Epithelial cell of proximal tubule (primary cell): Measurements from ENCODE around the gene PAX9. TPM values are rescaled to one million over a fixed set of nuclear protein-coding genes. Genes with fewer than 3 reads are reported as not detected.

Experiments
- DNase-seq: peaks from one replicate; pipeline ENCODE4 v3.0.0-alpha.2; 2011; ENCODE audit warnings: low read depth
- H3K4me3 ChIP-seq: 2 replicates; pipeline ENCODE4 v1.5.1; 2011; ENCODE audit warnings: low read depth, mild to moderate bottlenecking, low read length
- total RNA-seq: library from RNA; depleted of rRNA; stranded (reverse); fragments of >200 nt; gene quantifications from 2 replicates; pipeline ENCODE4 v1.2.3, GENCODE V29; 2015
- TF ChIP-seq, protein P1 (sequence below): conservative IDR thresholded peaks from 2 replicates; pipeline ENCODE4 v1.5.1; 2012; ENCODE audit warnings: low read depth, mild to moderate bottlenecking, low read length

The PAX9 gene
- total RNA-seq, 1 donor from 2014 or later, result 0.12 TPM

GRCh38 chr14:36724162-36724561 is 62.5 kb downstream of the PAX9 start:
- TF ChIP-seq, protein P1, sequence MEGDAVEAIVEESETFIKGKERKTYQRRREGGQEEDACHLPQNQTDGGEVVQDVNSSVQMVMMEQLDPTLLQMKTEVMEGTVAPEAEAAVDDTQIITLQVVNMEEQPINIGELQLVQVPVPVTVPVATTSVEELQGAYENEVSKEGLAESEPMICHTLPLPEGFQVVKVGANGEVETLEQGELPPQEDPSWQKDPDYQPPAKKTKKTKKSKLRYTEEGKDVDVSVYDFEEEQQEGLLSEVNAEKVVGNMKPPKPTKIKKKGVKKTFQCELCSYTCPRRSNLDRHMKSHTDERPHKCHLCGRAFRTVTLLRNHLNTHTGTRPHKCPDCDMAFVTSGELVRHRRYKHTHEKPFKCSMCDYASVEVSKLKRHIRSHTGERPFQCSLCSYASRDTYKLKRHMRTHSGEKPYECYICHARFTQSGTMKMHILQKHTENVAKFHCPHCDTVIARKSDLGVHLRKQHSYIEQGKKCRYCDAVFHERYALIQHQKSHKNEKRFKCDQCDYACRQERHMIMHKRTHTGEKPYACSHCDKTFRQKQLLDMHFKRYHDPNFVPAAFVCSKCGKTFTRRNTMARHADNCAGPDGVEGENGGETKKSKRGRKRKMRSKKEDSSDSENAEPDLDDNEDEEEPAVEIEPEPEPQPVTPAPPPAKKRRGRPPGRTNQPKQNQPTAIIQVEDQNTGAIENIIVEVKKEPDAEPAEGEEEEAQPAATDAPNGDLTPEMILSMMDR, result no peak
- DNase-seq, result no peak
- H3K4me3 ChIP-seq, result no peak overlapping the region

DNA sequence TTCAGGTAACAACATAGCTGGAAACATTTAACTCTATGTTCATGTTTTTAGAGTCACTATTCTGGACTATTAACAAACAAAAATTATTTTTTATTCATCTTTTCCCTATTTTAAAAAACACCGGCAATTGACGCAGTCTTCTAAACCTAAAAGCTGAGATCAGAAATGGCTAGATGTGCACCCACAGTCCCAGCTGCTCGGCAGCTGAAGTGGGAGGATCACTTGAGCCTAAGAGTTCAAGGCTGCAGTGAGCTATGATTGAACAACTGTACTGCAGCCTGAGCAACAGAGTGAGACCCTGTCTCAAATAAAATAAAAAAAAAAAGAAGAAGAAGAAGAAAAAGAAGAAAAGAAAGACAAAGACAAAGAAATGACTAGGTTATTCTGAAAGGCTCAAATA is 64.5 kb downstream of the PAX9 start:
- no peak overlapping the region for H3K4me3 ChIP-seq
- no peak for DNase-seq
- TF ChIP-seq, protein P1, result no peak

Other genes with a start within 250 kb of the PAX9 start
- gene NKX2-1, start 141.6 kb upstream of the PAX9 start, total RNA-seq, result not detected in 2 replicates
- not detected in 2 replicates for gene NKX2-8, start 79.2 kb upstream of the PAX9 start, total RNA-seq